ENCODE data around the gene WAC.
A peak's percentile ranks its signal among the peaks of the same experiment; 100 is the strongest.
"Not testable (repeated sequence)": the region's sequence is repeated elsewhere in the genome, so short reads cannot be mapped to it uniquely, and the experiment has no call there.

The WAC gene

DNA sequence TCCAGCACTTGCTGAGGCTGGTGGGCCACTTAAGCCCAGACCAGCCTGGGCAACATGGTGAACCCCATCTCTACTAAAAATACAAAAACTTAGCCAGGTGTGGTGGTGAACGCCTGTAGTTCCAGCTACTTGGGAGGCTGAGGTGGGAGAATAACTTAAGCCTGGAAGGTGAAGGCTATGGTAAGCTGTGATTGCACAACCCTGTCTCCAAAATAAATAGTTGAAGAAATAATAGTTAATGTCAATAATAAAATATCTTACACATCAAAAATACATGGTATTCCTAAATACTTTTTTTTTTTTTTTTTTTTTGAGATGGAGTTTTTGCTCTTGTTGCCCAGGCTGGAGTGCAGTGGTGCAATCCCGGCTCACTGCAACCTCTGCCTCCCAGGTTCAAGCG lies 76.7 kb downstream of the WAC start:
- DNase-seq (ENCODE audit: low read depth) = not testable (repeated sequence)

DNA sequence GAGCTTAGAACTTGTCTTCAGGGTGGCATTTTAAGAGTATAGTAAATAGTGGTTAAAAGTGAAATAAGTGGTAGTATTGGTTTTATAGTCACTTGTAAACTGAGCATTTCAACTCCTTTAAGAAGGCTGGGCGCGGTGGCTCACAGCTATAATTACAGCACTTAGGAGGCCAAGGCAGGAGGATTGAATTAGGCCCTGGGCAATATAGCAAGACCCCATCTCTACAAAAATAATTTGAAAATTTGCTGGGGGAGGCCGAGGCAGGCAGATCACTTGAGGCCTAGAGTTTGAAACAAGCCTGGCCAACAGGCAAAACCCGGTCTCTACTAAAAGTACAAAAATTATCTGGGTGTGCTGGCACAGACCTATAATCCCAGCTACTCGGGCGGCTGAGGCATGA lies 80.0 kb downstream of the WAC start:
- DNase-seq (ENCODE audit: low read depth) = no peak

DNA sequence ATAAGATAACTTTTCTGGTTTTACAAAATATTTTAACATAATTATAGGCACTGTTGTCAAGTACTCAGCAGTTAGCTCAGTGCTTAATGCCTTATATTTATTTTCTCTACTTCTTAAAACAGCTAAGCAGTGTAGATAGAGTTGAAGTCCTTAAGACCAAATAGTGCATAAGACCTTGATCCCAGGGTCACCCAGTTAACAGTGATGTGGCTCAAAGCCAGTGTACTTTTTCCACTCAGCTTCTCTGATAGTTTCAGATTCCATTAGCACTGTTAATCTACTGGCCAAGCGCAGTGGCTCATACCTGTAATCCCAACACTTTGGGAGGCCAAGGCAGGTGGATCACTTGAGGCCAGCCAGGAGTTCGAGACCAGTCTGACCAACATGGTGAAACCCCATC lies 83.6 kb downstream of the WAC start:
- no peak for DNase-seq (ENCODE audit: low read depth)

DNA sequence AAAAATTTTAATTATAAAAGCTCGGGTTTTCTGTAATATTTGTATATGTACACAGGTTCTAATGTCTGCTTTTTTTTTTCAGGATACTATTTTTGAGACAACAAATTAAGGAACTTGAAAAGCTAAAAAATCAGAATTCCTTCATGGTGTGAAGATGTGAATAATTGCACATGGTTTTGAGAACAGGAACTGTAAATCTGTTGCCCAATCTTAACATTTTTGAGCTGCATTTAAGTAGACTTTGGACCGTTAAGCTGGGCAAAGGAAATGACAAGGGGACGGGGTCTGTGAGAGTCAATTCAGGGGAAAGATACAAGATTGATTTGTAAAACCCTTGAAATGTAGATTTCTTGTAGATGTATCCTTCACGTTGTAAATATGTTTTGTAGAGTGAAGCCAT lies 86.5 kb downstream of the WAC start:
- no peak for DNase-seq (ENCODE audit: low read depth)

DNA sequence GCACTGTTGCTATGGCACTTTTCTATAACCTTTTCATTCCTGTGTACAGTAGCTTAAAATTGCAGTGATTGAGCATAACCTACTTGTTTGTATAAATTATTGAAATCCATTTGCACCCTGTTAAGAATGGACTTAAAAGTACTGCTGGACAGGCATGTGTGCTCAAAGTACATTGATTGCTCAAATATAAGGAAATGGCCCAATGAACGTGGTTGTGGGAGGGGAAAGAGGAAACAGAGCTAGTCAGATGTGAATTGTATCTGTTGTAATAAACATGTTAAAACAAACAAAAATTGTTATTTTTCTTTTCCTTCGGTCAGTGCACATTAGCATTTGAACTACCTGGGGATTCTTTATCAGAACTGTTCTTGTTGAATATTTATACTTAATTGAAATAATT lies 87.3 kb downstream of the WAC start:
- DNase-seq (ENCODE audit: low read depth) = no peak

DNA sequence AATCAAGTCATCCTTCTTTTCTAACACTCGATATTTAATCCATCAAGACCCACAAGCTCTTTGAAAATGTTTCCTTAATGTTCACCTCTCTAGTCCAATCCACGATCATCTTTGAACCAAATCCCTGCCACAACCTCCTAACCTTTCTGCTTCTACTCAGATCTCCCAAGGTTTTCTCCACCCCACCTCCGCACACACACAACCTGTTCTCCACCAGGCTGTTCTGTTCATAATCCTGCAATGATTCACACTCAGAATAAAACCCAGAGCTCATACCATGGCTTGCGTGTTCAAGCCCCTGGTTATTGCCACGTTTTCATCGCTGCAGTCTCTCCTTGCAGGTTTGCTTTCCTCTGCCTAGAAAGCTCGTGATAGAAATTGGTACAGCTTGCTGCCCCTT lies 90.6 kb downstream of the WAC start:
- DNase-seq (ENCODE audit: low read depth) = no peak

DNA sequence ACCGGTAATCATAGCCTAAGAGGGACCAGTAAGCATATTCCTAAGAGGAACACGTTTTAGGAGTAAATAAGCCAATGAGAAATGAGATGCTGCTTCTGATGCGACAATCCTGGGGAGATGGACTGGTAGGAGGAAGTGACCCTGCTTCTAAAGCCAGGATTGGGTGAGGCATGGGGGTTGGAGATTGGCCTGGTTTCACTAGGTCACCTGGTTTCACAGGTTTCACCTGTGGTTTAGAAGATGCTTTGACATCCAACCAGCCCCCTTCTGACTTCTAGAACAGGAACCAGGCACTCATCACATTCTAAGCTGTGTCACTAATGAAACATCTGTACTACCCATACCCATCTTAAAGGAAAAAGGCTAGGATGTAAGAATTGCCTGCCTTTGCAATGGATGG lies 91.4 kb downstream of the WAC start:
- DNase-seq (ENCODE audit: low read depth) = no peak

DNA sequence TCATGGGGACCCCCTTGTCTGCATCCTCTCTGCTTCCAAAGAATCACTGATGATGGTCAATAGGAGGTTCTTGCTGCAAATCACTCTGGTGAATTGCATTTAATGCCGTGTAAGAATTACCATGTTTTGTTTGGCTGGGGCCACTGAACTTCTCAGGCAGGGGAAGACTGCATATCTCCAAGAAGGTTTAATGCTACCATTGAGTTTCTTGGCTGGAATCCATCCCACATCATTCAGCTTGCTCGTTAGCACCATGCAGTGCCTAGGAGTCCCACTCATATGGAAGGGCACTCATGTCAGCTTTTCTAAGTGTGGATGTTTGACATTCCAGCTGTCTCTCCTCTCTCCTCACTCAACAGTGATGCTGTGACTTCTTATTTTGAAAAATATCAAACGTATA lies 94.2 kb downstream of the WAC start:
- DNase-seq (ENCODE audit: low read depth) = no peak

DNA sequence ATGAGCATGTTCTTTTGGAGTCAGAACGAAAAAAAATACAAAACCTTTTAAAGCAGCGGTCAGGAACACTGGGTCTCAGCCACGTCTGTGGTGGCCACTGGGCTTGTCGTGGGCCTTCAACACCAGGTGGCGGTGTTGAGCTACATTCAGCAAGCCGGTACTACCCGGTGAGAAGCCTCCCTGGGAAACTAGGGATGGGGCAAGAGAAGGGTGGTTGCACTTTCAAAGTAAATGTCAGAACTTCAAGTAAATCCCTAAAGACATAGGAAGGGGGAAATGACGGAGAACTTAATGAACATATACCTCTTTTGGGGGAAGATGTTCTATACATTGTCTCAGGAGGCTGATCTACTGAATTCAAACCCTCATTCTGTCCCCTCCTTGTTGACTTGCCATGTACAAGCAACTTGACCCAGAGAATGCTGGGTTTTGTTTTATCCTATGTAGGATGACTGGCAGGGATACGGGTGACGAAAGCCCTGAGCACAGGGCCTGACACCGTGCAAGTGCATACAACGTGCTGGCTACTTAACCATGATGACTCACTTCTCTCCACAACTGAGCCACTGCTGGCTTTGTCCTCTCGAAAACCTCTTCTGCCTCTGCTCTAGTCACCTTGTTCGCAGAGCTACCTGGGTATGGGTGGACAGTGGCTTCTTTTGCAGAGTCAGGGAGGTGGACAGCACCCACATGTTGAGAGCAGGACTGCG lies 95.4 kb downstream of the WAC start:
- DNase-seq (ENCODE audit: low read depth) = peak; percentile 51

DNA sequence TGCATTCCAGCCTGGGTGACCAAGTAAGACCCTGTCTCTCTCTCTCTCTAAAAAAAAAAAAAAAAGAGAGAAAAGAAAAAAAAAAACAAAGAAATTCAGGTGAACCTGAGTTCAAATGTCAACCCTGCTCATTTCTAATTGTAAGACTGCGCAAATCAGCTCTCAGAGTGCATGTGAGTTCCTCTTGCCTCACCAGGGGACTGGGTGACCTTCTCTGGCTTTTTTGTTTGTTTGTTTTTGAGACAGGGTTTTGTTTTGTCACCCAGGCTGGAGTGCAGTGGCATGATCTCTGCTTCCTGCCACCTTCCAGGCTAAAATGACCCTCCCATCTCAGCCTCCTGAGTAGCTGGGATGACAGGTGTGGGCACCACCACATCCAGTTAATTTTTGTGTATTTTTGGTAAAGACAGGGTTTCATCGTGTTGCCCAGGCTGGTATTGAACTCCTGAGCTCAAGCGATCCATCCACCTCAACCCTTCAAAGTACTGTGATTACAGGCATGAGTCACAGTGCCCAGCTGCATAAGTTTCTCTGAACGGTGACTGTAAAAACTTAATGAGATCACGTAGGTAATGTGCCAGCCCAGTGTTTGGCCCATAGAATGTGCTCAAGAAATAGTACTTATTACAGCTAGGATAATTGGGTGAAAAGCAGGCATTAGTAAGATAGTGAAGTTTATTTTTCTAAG lies 99.1 kb downstream of the WAC start:
- no peak for DNase-seq (ENCODE audit: low read depth)

DNA sequence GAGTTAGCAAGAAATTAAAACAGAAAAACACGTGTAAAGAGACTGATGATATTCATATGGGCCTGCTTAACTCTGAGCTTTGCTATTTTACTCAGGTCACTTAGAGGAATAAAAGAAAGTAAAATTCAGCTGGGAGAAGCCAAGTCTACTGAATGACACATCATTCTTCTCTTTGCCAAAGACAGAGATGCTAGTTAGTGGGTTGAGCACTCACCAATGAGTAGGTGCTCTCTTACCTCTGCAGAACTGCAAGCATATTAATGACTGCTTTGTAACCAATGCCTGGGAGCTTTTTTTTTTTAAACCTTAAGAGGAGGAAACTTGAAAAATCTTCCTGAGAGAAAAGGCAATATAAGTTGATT lies 99.6 kb downstream of the WAC start:
- DNase-seq (ENCODE audit: low read depth) = no peak

DNA sequence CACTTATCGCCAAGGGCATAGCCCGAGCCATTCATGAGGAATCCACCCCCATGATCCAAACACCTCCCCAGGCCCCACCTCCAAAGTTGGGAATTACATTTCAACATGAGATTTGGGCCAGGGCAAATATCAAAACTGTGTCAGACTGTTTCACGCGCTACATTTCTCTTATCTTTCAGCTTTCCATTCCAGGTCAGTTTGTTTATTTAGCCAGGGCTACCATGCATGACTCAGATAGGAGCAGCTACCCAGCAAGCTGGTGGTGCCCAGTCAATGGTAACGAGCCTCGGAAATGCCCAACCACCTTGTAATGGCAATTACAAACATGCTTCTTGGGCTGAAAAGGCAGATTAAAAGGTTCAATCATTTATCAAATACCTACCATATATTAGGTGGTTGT lies 100.8 kb downstream of the WAC start:
- DNase-seq (ENCODE audit: low read depth) = no peak

DNA sequence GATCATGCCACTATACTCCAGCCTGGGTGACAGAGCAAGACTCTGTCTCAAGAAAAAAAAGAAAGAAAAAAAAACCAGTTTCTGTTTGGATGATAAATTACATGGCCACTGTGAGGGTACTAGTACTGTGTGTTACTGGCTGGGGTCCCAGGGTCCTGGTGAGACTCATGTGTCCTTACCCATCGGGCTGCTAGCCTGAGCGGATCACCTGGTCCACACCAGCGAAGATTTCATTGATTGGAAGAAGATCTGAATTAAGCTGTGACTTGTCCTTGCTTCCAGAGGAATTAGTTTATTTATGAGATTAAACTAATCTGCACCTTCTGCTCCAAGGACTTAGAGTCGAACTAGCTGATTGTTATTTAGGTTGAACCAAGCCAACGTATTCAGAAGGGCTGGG lies 104.4 kb downstream of the WAC start:
- DNase-seq (ENCODE audit: low read depth) = no peak

DNA sequence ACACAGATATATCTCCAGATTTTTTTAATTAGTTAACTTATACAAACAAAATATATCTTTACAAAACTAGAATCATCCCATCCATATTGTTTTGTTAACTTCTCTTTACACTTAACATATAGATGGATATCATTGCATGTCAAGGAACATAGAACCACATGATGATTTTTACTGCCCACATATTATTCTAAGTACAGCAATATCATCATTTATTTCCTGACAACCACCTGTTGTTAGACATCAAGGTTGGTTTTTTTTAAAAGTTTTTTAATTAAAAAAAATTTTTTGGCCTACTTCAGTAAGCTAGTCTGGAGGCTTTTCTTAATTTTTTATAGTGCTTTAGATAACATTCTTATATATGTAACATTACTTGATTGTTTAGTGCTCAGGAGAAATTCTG lies 105.5 kb downstream of the WAC start:
- DNase-seq (ENCODE audit: low read depth) = no peak

DNA sequence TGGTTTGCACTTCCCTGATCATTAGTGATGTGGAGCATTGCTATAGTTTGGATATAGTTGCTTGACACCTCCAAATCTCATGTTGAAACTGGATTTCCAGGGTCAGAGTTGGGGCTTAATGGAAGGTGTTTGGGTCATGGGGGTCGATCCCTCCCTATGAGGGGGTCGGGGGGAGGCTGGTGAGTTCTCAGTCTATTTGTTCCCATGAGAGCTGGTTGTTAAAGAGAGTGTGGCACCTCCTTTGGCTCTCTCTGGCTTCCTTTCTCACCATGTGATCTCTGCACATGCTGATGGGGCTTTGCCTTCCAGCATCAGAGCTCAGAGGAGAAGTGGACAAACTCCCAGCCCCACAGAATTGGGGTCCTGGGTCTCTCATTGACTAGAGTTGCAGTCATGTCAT lies 107.6 kb downstream of the WAC start:
- DNase-seq (ENCODE audit: low read depth) = no peak

DNA sequence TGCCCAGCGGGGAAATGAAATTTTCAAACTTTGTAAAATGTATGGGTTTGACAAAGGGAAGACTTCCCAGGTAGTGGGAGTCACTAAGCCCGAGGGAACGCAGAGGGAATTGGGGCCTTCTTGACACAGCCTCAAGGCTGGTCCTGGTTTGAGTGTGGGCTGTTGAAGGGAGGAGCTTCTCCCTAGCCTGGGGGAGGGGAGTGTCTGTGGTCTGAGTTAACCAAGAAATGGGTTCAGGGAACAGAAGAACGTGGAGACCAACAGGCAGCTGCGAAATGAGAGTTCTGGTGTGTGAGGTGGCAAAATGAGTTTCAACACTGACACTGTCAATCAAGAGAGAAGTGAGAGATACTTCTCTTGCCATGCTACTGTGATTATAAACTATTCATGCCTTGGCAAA lies 111.7 kb downstream of the WAC start:
- DNase-seq (ENCODE audit: low read depth) = no peak

DNA sequence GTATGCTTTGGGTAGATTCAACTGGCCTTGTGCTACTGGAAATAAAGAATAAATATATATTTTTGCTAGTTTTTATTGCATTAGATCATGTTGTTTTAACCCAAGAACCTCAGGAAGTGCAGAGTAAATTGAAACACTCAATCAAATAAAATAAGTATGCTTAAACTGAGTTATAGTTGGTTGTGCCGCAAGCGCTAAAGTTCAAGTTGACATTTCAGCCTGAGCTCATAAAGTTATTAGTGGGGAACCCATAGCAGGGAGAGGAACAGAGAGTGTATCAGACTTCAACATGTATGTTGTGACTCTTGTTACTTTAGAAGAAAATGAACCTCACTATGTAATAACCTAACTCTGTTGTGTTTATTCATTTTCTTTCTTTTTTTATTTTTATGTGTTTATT lies 119.2 kb downstream of the WAC start:
- DNase-seq (ENCODE audit: low read depth) = no peak

DNA sequence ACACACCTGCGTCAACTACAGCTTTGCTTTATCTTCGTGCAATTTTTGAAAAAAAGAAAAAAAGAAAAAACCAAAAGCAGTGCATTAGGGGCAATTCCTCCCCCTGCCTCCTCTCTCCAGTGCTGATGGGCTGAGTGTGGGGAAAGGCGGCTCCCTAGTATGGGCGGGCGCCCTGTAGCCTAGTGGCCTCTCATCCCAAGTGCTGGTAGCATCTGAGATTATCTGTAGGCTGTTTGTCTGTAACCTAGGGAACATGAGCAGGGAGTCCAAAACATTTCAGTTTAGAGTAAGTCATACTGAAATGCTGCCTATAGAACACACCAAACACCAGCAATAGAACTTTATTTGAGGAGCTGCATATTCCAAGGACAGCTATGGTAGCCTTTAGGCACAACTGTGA lies 119.8 kb downstream of the WAC start:
- DNase-seq (ENCODE audit: low read depth) = no peak

DNA sequence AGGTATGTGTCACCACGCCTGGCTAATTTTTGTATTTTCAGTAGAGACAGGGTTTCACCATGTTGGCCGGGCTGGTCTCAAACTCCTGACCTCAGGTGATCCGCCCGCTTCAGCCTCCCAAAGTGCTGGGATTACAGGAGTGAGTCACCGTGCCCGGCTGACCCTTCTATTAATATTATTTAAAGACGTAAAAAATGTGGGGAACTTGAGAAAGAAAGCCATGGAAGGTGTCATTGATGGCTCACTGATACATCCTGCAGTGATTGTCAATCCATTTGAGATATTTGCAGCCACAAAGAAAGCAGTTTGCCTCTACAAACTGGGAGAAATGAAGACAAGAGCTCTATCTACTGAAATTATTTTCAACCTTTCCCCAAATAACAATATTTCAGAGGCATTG lies 125.9 kb downstream of the WAC start:
- not testable (repeated sequence) for DNase-seq (ENCODE audit: low read depth)

DNA sequence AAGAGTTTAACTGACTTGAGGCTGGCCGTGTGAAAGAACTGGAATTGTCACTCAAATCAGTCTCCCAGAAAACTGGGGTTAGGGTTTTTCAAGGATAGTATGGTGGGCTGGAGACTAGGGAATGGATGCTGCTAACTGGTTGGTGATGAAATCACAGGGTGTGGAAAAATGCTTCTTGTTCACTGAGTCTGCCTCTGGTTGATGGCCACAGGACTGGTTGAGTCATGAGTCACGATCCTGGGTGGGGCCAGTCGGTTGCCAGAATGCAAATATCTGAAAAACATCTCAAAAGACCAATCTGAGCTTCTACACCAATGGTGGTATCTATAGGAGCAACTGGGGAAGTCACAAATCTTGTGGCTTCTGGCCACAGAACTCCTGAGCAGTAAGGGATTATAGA lies 128.1 kb downstream of the WAC start:
- no peak for DNase-seq (ENCODE audit: low read depth)

DNA sequence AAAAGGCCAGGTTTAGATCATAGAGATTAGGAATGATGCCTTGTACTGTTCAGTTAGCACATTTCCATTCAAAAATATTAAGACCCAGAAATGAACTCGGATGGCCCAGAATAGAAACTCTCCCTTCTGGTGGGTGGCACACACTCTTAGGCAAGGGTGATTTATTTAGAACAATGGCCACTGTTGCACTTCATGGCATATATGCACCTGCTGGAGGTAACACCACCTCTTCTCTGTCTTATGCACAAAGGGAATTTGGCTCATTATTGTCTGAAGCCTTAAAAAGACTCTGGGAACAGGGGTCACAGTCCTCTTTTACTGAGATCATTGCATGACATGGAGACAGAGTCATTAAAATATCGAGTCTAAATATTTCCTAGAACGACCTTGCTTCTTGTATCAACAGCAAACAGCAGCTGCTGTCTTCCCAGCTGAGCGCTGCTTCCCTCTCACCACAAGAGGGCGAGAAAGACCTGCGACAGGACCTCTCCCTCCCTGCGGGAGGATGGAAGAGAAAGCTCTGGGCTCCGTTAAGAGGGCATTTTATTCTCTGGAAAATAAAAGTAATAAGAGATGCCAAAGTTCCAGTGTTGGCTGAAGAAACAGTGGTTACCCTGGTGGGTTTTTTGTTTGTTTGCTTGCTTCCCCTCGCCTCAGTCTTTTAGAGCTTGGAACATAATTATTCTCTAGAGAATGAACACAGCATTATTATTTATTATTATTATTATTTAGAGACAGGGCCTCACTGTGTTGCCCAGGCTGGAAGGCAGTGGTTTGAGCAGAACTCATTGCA lies 130.9 kb downstream of the WAC start:
- peak; percentile 67 for DNase-seq (ENCODE audit: low read depth)

DNA sequence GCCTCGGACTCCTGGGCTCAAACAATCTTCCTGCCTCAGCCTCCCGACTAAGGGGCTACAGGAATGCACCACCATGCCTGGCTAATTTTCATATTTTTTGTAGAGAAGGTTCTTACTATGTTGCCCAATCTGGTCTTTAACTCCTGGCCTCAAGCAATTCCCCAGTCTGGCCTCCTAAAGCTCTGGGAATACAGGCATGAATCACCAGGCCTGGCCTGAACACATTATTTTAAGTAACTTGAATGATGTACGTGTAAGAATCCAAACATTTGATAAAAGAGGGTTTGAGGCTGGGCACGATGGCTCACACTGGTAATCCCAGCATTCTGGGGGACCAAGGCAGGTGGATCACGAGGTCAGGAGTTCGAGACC lies 131.4 kb downstream of the WAC start:
- DNase-seq (ENCODE audit: low read depth) = no peak

DNA sequence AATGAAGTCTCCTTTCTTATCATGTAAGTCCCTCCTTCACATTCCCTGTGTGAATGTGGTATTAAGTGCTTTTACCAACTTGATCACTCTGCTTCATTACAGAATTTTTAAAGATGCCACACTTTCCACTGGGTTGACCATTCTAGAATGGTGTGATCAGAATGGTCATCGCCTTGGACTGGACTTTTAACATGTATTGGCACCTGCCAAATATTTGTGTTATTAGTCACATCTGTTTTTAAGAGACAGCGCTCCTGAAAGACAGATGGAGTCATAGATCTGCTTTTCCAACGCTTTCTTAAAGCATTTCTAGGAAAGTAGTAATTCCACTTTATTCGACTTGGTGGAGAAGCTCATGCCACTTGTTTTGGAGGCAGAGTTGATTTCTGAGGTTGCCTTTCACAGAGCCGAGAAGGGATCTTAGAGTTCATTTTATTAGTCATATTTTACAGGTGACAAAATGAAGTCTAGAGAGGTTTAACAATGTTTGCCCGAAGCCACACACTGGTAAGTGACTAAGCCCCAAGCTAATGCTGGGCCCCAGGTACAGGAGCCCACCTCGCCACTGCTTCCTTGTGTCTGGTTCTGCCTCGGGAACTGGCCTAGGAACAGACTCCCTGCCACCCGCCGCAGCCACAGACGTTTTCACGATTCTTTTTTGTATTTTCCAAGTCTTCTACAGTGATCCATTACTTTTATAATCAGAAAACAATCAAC lies 134.0 kb downstream of the WAC start:
- no peak for DNase-seq (ENCODE audit: low read depth)
